Osteocyte (in vitro differentiated cells): ENCODE measurements around the gene NFRKB. TPM values are rescaled to one million over a fixed set of nuclear protein-coding genes. Genes with fewer than 3 reads are reported as not detected.
A peak's percentile ranks its signal among the peaks of the same experiment; 100 is the strongest.

ENCODE experiments used
- DNase-seq: peaks from one replicate; pipeline ENCODE4 v3.0.0; 2021; ENCODE audit warnings: mixed read lengths; ENCODE audit not compliant: unreplicated experiment; ENCODE audit errors: extremely low spot score
- H3K27ac Mint-ChIP-seq: one replicate; pipeline ENCODE4 v1.8.0; 2021; ENCODE audit warnings: mild to moderate bottlenecking, mixed read lengths; ENCODE audit not compliant: unreplicated experiment
- H3K27me3 Mint-ChIP-seq: one replicate; pipeline ENCODE4 v1.8.0; 2021; ENCODE audit warnings: mixed read lengths; ENCODE audit not compliant: unreplicated experiment
- H3K36me3 Mint-ChIP-seq: one replicate; pipeline ENCODE4 v1.8.0; 2021; ENCODE audit warnings: mixed read lengths; ENCODE audit not compliant: unreplicated experiment
- H3K4me1 Mint-ChIP-seq: one replicate; pipeline ENCODE4 v1.8.0; 2021; ENCODE audit warnings: mixed read lengths; ENCODE audit not compliant: unreplicated experiment
- H3K4me3 Mint-ChIP-seq: one replicate; pipeline ENCODE4 v1.8.0; 2021; ENCODE audit warnings: mild to moderate bottlenecking, moderate library complexity, mixed read lengths; ENCODE audit not compliant: unreplicated experiment
- H3K9me3 Mint-ChIP-seq: one replicate; pipeline ENCODE4 v1.8.0; 2021; ENCODE audit warnings: mixed read lengths; ENCODE audit not compliant: unreplicated experiment
- CTCF ChIP-seq: fragments of 200-600 bp; sonication (generic); IDR thresholded peaks from 2 replicates; pipeline ENCODE4 v1.5.0; 2021; ENCODE audit warnings: antibody characterized with exemption, mild to moderate bottlenecking, moderate library complexity
- long read RNA-seq: library from polyadenylated mRNA; unstranded; transcript quantifications from one replicate; pipeline ENCODE4 v2.0.0, GENCODE V29; 2021
- total RNA-seq: library from RNA; stranded (reverse); gene quantifications from 2 replicates; pipeline ENCODE4 v1.2.1, GENCODE V29; 2021

The NFRKB gene
- 26.0 and 28.2 TPM in 2 replicates for total RNA-seq
- long read RNA-seq, partial matches to known transcripts: 18 of 34 reads
- long read RNA-seq, other reads (novel, unspliced or antisense): 16 of 34 reads

- H3K4me3 Mint-ChIP-seq: peak within 1 kb of the TSS; percentile 89
- peaks cover 25% of the 10 kb centered on the region for H3K36me3 Mint-ChIP-seq
- no peaks in the 10 kb centered on the region for H3K27me3 Mint-ChIP-seq
- peak within 1 kb of the TSS; percentile 74 for H3K27ac Mint-ChIP-seq
- no peaks in the 10 kb centered on the region for H3K9me3 Mint-ChIP-seq
- peaks cover 19% of the 10 kb centered on the region for H3K4me1 Mint-ChIP-seq
- no peak for TF ChIP-seq CTCF
- DNase-seq: peak; percentile 95
Observed at GRCh38 chr11:129895126-129896041, at the start of gene NFRKB. Gene NFRKB, minus strand, starts transcription at chr11:129895578. Its CDS starts 2,729 bp downstream, at chr11:129892849.

- Mint-ChIP-seq H3K4me3 (no peak overlapping the region), H3K9me3 (no peaks in the 10 kb centered on the region), H3K27me3 (no peaks in the 10 kb centered on the region), H3K36me3 (peaks cover 26% of the 10 kb centered on the region), H3K27ac (no peak overlapping the region), H3K4me1 (no peaks in the 10 kb centered on the region)
- DNase-seq: no peak
- TF ChIP-seq CTCF: no peak
Observed at GRCh38 chr11:129944696-129945095, 49.3 kb upstream of the NFRKB start.

GRCh38 chr11:129943036-129943435 is 47.7 kb upstream of the NFRKB start:
- DNase-seq: no peak
- no peaks in the 10 kb centered on the region for H3K9me3 Mint-ChIP-seq
- no peak for TF ChIP-seq CTCF
- no peak overlapping the region for H3K4me3 Mint-ChIP-seq
- H3K36me3 Mint-ChIP-seq: peaks cover 30% of the 10 kb centered on the region
- H3K27me3 Mint-ChIP-seq: no peaks in the 10 kb centered on the region
- H3K27ac Mint-ChIP-seq: no peak overlapping the region
- no peaks in the 10 kb centered on the region for H3K4me1 Mint-ChIP-seq

GRCh38 chr11:129939510-129939909 is 44.1 kb upstream of the NFRKB start:
- no peaks in the 10 kb centered on the region for H3K9me3 Mint-ChIP-seq
- H3K4me1 Mint-ChIP-seq: no peaks in the 10 kb centered on the region
- no peak overlapping the region for H3K27ac Mint-ChIP-seq
- no peak for DNase-seq
- H3K36me3 Mint-ChIP-seq: peaks cover 24% of the 10 kb centered on the region
- no peaks in the 10 kb centered on the region for H3K27me3 Mint-ChIP-seq
- no peak overlapping the region for H3K4me3 Mint-ChIP-seq
- TF ChIP-seq CTCF: no peak

DNA sequence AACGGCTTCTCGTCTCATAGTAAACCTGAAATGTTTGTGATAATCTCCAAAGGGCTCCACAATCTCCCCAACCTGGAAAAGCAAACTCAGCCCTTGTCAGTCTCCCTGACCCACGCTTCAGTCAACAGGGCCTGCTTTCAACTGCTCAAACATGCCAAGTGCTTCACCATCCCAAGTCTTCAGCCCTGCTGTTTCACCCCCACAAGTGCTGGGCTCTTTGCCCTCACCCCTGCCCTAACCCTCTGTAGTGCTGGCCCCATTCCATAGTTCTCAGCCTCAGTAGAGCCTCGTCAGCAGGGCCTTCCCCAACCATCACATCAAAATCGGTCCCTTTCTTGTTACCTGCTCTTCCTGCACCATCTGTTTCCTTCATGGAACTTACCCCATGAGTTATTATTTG is 43.4 kb upstream of the NFRKB start:
- peaks cover 30% of the 10 kb centered on the region for H3K36me3 Mint-ChIP-seq
- TF ChIP-seq CTCF: no peak
- H3K27me3 Mint-ChIP-seq: no peaks in the 10 kb centered on the region
- no peak overlapping the region for H3K4me3 Mint-ChIP-seq
- no peaks in the 10 kb centered on the region for H3K4me1 Mint-ChIP-seq
- no peak for DNase-seq
- no peaks in the 10 kb centered on the region for H3K9me3 Mint-ChIP-seq
- no peak overlapping the region for H3K27ac Mint-ChIP-seq
